ENCODE measurements around the gene FOCAD.

DNA sequence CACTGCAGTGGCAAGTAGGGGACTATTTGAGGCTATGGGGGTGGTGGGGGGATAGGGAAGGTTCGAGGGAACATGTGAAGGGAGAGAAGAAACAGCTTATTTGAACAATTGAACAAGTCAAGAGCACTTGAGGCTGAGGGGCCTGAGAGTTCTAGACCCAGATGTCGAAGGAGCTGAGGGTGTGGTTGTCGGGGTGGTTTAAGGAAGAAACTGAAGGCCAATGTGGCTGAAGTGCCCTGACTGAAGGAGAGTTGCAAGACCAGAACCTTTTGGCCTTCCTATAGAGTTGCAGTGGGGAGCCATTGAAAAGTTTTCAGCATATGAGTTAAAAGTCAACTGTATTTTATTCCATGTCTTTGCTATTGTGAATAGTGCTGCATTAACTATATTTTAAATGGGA, 19.1 kb downstream of the FOCAD start:
- TF ChIP-seq POLR2A (IDR thresholded peaks at IDR 0.05; ENCODE audit: low read depth, low read length): no peak
- no peak for TF ChIP-seq POLR2AphosphoS5 (IDR thresholded peaks at IDR 0.05; ENCODE audit: low read depth, low read length)
